CD4-positive, alpha-beta T cell treated with Interleukin-2 at 100 ng/mL for 4 hours (primary cell): ENCODE results near the gene MSI2.
A peak's percentile ranks its signal among the peaks of the same experiment; 100 is the strongest.

Source experiments
- DNase-seq: peaks from one replicate; pipeline ENCODE4 v3.0.0-alpha.2; 2020; ENCODE audit warnings: low spot score

The MSI2 gene

DNA sequence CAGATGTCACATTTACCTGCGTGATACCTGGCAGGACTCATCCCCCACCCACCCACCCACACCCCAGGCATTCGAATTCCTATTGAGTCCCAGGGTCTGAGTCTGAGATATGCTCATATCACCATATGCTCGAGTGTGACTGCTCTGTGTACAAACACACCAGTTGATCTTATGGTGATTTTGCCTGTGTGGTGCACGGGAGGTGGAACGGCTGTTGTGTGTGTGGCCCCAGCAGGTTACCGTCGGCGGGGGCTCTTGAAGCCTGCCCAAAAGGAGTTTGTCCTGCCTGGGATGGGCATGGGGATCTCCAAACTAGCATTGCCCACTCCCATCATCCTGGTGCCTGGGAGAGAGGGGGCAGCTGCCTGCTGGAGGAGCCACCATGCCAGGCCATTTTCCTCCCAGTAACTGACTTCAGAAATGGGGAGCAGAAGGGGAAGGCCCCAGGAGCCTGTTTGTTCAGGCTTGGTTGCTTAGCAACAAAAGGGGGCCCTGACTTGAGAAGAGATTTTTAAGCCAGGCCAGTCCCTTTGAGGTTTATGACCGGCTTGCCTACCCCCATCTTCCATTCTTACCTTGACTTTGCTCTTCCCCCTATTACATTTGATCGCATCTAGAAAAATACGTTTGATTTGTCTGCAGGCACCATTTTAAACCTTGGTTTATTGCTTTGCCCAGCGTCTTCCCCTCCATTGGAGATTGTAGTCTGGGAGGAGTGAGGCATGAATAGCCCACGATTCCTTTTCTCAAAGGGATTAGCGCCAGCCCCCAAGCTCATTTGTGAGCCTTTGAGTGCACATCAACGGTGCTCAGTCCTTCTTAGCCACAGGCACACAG lies 271.1 kb downstream of the MSI2 start:
- DNase-seq = no peak

GRCh38 chr17:57528058-57528451 lies 271.7 kb downstream of the MSI2 start:
- DNase-seq = no peak

DNA sequence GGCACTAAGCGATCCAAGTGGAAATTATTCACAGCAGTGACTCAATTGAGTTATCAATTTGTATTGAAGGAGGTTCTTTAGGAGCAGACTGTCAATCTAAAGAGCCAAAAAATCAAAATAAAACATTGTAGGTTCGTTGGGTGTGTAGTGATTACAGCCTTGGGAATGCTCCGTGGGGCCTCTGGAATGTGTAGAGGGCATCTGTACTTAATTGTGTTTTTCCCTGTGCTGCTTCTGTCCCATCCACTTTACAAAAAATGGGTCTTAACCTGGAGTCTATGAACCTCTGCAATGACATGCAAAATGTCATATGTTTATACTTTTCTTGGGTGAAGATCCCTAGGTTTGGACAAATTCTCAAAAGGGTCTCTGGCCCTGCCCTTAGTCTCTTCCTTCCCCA lies 273.7 kb downstream of the MSI2 start:
- DNase-seq = no peak

- peak; percentile 7 for DNase-seq
These were observed 274.2 kb downstream of the MSI2 start for GRCh38 chr17:57530508-57530907.

DNA sequence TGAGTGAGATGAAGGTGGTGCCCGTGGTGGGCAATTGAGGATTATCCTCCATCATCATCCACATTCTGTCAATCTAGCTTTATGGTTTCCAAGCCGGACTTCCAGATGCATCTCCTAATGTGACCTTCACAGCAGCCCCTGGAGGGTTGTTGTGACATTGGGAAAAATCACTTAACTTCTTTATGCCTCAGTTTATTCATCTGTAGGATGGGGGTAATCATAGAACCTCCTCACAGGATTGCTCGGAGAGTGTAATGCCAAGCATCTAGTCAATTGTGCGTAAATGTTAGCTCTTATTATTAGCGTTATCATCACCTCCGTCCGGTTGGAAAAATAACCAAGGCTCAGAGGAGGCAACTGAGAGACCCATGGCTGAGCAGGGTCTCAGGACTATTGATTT lies 274.8 kb downstream of the MSI2 start:
- DNase-seq = no peak

GRCh38 chr17:57531648-57532504 lies 275.6 kb downstream of the MSI2 start:
- no peak for DNase-seq

DNA sequence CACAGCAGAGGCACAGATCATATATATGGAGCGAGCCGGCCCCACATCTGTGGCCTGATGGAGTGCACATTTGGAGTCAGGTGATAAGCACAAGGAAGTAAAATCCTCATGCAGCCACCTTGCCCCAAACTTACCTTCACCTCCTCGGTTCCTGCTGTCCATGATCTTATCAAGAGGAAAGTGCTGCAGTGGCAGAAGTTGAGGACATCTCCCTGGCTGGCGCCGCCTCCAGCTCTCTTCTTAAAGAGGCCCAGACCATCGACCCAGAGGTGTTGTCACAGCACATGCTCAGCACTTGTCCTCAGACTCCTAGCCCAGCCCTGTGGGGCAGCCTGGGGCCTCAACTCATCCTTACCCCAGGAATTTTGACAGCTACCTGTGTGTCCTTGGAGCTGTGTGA lies 276.2 kb downstream of the MSI2 start:
- no peak for DNase-seq

GRCh38 chr17:57532966-57533365 lies 276.6 kb downstream of the MSI2 start:
- DNase-seq = no peak

DNA sequence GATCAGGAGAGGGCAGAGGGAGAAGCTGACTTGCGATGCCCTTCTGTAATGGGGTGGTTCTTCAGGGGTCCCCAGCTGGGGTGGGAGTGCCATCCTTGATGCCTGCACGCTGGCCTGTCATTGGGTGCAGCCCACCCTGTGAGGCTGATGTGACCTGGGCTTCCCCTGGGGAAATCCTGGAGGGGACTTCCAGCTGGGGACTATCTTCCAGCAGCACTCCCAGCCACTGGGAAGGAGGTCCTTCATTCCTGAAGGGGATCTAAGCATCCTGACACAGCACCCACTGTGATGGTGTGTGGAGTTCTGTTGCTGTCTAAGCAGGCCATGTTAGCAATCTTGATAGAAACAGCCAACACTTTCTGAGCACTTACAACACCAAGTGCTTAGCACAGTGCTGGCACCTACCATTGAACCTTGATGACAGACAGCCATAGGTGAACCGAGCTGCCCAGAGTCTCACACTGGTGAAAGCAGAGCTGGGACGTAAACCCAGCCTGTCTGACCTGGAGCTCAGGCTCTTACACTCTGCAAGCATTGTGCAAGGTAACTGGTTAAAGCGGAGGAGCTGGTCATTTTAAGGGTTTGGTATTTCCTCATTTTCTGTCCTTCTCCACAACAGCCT lies 277.5 kb downstream of the MSI2 start:
- DNase-seq = no peak

DNA sequence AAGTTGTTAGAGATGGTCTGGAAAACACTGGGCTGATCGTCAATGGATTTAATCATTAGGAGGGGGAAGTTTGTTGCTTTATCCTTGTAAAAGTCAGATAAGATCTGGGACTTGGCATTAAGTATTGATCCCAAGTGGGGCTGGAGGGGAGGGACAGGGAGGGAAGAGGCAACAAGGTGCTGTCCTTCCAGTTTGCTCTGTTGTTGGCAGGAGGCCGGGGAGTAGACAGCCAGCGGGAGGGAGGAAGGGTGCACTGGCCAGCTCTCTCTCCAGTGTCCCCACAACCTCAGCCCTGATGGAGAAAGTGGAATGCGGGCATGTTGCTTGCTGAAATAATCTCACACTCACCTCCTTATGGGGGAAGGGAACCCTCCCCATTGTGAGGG lies 278.5 kb downstream of the MSI2 start:
- DNase-seq = no peak

DNA sequence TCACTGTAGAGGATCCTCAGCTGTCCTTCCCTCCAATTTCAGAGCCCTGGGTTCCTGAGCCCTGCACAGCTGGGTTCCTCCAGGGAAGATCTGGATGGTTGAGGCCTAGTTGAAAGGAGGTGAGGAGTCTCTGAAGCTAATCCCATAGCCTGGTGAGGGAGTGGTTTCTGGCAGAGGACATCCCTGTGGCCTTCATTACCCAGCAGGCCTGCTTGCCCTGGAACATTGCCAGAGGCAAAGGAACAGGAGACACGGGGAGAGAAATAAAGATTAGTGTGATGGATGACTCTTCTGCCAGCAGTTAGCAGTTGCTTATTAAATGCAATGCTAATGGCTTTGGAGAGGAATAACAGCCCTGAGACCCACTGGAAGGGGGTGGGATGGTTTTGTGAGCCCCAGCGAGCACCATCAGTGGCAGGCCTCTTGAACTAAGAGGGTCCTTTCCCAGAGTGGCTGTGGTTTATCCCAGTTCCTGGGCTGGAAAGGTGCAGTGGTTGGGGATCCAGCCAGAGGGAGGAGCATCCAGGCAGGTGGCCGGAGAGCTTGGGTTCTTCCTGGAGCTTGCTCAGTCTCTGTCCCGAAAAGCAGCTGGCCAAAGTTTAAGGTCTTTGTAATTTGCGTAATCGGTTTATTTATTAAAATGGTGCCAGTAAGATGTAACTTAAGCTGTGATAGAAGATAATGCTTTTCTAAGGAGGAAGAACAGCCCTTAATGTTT lies 279.1 kb downstream of the MSI2 start:
- no peak for DNase-seq

GRCh38 chr17:57536289-57536688 lies 280.0 kb downstream of the MSI2 start:
- DNase-seq = no peak

DNA sequence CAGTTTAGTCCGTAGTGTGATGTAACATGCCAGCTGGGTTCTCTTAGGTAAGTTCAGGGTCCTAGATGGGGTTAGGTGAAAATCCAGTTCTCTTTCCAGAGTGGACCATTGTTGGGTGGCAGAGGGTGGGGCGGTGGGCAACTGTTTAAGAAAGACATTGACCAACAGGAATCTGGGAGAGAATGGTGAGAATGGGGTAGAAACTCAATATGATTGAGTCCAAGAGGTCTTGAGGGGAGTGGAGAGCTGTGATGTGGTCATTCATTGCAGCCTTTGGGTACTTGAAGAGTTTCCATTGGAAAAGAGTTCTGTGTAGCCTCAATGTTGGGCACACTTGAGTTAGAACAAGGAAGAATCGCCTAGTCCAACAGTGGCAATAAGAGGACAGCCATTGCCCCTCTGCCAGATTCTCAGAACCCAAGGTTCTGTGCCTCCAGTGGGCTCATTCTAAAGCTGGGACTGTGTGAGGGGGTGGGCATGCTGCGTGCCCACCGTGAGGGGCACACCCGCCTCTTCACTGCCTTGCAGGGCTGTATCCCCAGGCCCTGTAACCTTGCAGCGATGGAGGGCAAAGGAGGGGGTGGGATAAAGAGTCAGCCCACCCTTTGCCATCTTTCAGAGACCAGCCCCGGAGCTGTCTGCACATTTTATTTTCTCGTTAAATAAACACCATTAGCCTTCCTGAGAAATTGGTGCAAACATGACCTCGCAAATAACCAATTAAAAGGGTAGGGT lies 280.6 kb downstream of the MSI2 start:
- no peak for DNase-seq

DNA sequence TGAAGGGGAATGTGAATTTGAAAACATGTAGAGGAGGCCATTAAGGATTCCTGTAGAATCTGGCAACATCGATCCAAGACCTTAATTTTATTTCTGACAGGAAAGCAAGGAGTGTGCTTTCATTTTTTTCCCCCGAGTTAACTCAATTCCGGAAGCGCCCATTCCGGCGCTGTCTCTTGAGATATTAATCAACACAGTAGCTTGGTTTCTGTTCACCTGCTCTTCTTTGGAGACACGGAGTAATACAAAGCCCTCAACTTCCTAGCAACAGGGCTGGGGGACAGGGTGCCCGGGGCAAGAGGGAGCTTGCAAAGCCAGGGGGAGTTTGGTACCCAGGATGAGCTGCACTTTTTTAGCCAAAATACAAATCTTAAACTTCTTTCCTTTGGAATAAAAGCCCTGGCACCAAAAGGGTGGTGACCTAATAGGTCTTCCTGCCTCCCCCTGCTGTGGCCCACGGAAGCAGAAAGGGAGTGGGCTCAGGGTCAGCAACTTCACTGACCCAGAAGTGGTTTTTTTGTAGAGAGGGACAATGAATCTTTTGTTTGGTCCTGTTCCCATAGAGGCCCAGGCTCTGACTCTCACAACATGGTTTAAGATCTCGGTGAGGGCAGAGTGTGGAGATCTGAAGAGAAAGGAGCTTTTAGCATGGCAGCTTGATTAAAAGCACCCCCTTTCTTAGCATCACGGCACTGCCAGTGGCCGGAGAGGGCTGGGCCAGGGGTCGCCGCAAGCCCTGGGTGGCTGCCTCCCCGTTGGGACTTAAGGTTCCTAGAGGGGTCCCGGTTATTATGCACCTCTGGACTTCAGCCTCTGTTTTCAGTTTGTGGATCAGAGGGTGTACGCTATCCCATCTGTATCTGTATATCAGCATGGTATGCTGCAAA lies 281.4 kb downstream of the MSI2 start:
- DNase-seq = peak; percentile 3

DNA sequence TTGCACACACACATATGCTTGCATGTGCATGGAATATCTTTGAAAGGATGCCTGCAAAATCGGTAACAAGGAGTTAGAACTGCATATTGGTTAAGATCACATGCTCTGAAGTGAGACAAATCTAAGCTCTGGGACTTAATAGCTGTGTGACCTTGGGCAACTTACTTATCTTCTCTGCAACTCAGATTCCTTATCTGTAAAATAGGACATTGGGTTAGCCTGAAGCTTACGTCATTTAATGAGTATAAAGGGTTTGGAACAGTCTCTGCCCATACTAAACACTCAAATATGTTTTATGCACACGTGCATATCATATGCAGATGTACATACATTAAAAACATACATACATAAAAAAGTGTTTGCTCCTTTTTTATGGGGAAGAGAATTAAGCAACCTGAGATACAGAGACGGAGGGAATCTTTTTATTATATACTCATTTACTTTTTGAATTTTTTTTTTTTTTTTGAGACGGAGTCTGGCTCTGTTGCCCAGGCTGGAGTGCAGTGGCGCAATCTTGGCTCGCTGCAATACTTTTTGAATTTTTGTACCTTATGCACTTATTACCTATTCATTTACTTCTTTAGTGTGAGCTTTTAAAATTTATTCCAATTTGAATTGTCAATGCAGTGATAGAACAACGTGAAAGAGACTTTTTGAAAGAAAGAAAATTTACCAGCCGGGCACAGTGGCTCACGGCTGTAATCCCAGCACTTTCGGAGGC lies 282.6 kb downstream of the MSI2 start:
- DNase-seq = no peak

GRCh38 chr17:57539529-57540301 lies 283.4 kb downstream of the MSI2 start:
- no peak for DNase-seq

- no peak for DNase-seq
These were observed 284.3 kb downstream of the MSI2 start for GRCh38 chr17:57540596-57540995.

- no peak for DNase-seq
These were observed 284.7 kb downstream of the MSI2 start for GRCh38 chr17:57541049-57541448.
